HG03196 (cell line): ENCODE results near the gene RFTN2.
"Not testable (repeated sequence)": the region's sequence is repeated elsewhere in the genome, so short reads cannot be mapped to it uniquely, and the experiment has no call there.

Experiments used
- ATAC-seq: cut with Tn5 transposase; IDR thresholded peaks from one replicate; pipeline ENCODE4 v1.9.1; 2021; ENCODE audit not compliant: unreplicated experiment

RFTN2 gene

DNA sequence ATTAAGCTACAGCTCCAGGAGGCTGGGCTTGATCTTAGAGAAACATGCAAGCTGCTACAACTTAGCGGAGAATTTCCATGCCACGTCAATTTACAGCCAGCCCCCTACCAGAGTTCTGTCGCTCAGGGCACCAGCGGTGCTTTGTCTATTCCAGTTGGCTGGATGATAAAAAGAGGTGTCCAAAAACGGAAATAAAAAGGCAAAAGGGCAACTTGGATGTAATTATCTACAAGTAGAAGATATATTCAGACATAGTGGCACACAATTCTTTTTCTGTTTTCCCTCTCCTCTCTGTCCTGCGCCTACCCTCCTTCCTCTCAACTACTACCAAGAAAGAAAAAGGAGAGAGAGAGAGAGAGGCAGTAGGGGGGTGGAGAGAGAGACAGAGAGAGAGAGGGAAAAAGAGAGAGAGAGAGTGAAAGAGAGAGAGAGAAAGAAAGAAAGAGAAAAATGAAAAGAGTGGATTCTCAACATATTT is 363 bp upstream of the RFTN2 start:
- no peak for ATAC-seq

GRCh38 chr2:197674591-197674990 is 796 bp downstream of the RFTN2 start:
- ATAC-seq, result no peak

- no peak for ATAC-seq
These were observed 1.3 kb downstream of the RFTN2 start for GRCh38 chr2:197674060-197674459.

DNA sequence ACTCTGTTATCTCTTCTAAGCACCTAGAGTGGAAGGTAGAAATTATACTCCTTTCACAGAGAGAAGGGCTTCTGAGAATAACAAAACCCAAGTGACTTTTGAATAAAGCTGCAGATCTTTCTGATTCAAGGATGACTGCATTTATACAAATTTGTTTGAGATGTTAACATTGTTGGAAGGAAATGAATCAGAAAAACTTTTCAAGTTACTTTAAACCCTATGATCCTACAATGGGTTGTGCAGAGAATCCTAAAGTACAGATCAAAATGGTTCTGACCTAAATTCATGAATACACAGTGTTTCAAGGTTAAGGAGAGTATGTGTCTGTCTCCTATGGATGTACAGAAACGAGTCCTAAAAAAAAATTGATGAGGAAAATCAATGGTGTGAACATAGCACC is 1.8 kb downstream of the RFTN2 start:
- no peak for ATAC-seq

DNA sequence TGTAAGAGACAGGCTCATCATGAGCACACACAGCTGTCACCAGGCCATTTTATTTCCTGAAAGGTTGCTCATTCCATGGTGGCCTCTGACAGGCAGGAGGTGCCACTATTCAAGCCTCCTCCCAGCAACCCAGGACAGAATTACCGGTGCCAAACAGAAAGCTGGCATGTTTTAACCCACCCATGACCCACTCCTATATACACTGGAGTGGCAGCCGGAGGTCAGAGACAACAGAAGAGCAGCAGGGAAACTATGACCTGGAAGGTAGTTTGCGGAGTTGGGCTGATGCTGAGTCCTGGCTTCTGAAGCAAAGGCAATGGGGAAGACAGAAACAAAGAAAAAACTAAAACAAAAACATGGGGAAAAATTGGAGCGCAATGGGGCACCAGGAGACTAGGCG is 2.3 kb downstream of the RFTN2 start:
- no peak for ATAC-seq

DNA sequence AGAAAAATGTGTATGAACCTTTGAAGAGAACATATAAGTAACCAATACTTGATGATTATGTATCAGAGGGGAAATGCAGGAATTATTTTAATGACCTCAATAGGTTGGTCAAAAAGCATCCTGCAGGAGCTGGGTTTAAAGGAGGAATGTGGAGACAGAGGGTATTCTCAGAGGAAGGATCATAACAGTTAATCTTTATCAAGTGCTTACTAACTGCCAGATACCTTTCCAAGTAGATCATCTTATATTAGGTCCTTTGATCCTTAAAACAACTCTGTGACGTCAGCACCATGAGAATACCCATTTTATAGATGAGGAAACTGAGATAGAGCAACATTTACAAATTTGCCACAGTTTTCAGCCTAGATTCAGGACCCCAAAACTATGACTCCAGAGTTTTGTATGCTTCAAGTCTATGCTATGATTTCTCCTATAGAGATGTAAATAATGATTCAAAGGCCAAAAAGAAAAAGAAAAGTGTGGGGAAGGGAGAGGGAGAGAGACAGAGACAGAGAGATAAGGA is 3.0 kb downstream of the RFTN2 start:
- ATAC-seq, result no peak

DNA sequence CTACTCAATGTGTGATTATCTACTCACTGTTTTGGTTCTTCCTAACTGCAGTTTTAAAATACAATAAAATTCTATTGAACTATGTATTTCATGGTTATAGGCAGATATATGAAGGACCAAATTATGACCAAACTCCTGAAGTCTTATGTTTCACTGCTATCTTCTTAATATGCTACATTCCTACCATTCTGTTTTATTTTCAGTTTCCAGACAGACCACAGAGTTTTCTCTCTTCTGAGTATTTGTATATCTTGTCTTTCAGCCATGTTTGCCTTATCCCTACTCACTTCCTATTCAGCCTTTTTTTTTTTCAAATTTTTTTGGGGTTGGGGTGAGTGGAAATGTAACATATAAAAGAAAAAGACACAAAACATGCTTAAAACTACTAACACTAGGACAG is 6.3 kb downstream of the RFTN2 start:
- no peak for ATAC-seq

DNA sequence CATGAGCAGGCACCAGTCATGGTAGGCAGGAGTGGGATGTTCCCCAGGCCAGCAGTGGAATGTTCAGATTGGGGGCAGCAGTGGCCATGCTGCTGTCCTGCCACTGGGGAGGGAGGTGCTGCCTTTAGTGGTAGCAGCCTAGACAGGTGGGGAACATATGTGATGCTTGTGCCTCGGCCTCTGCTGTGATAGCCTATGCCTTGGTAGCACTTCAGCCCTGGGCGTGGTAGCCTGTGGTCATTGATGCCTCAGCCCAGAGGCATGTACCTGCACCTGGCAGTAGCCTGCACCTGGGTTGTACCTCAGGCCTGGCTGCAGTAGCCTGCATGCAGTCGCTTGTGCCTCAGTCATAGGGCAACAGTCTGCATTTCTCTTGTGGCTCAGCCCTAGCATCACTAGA is 7.1 kb downstream of the RFTN2 start:
- ATAC-seq, result no peak

GRCh38 chr2:197666277-197666676 is 9.1 kb downstream of the RFTN2 start:
- ATAC-seq, result no peak

- no peak for ATAC-seq
These were observed 13.8 kb downstream of the RFTN2 start for GRCh38 chr2:197661626-197662025.

DNA sequence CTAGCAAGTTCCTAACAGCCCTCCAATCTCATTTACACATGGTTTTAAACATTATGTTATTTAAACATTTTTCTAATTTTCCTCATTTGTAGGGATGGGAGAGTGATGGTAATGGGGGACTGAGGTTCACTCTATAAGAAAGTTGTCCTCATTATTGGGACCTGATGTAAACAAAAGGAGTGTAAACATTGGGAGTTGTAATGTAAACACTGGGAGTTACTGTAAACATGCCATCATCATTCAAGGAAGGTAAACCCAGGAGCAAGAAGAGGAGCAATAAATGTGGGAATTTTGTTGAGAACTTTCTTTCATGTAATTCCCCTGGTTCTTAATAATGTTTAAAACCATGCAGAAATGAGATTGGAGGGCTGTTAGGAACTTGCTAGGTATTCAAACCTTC is 17.8 kb downstream of the RFTN2 start:
- no peak for ATAC-seq

GRCh38 chr2:197647961-197648690 is 27.3 kb downstream of the RFTN2 start:
- ATAC-seq, result no peak

DNA sequence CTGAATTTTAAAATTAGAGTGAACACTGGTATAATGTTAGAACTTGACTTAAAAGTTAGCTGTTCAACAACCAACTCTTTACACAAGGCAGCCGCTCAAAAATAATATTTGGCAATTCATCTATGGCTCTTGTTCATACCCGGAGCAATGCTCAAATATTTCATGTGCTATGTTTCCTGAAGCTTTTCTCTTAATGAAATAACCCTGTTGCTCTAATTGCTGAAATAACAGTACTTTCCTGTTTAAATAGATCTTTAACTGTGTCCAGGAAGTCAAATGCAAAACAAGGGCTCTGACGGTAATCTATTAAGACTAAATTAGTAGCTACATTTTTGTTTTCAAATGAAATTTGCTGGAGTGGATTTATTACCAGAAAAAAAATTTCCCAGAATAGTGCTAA is 33.7 kb downstream of the RFTN2 start:
- ATAC-seq, result no peak

GRCh38 chr2:197640571-197641122 is 34.7 kb downstream of the RFTN2 start:
- ATAC-seq, result not testable (repeated sequence)

- peak; percentile 61 for ATAC-seq
These were observed 42.2 kb downstream of the RFTN2 start for GRCh38 chr2:197633109-197633657.

DNA sequence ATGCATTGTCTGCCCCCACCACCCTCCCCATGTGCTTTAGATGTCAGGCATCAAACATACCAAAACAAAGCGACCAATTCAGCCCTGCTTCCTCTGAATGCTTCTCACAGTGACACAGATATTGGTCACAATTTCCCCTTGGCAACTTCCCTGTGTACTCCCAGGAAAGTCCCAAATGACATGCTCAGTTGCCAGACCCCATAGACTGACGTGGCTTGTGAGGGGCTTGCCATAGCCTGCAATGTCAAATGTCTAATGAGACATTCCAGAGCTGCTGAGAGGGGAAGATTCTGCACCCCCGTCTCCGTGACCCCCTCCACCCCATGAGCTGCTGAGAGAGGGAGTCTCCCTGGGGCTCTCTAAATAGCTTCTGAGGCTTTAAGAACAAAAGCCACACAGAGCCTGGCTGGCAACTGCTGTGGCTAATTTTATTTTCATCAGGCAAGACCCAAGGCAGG is 47.3 kb downstream of the RFTN2 start:
- peak; percentile 60 for ATAC-seq

GRCh38 chr2:197626965-197627625 is 48.3 kb downstream of the RFTN2 start:
- ATAC-seq, result no peak

- ATAC-seq, result no peak
These were observed 55.3 kb downstream of the RFTN2 start for GRCh38 chr2:197620133-197620532.

GRCh38 chr2:197615016-197615652 is 60.3 kb downstream of the RFTN2 start:
- ATAC-seq, result peak; percentile 79

- no peak for ATAC-seq
These were observed 60.9 kb downstream of the RFTN2 start for GRCh38 chr2:197614532-197614931.

DNA sequence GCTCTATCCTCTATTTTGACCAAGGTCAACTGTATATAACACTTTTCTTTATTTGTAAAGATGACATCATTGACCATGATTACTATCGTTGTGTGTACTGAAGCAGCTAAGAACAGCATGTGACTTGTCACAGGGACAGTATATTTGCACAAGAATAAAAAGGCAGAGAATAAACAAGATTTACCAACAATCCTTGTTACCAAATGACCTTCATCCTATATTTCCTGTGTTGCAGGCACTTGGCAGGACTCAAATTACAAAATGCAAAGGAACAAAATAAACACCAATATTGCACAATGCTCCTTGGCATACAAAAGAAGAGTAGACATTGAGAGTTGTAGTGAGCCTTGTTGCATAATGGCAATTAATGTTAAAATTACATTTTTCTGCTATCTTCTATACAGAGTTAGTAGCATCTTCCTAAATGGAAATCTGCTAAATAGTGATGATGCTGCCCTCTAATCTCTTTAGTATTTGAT is 61.8 kb downstream of the RFTN2 start:
- no peak for ATAC-seq
